Measurements from ENCODE around the gene FSTL4.

GRCh38 chr5:133233616-133234015 is 378.7 kb downstream of the FSTL4 start:
- TF ChIP-seq POLR2A (IDR thresholded peaks at IDR 0.05) (no peak), CTCF (IDR thresholded peaks at IDR 0.05) (no peak)

Data from Peyer's patch (tissue), 4 donors.